Skeletal muscle satellite cell (primary cell): Measurements from ENCODE around the gene S100A4.
"Not testable (repeated sequence)": the region's sequence is repeated elsewhere in the genome, so short reads cannot be mapped to it uniquely, and the experiment has no call there.

Experiments used
- H3K27me3 ChIP-seq: 2 replicates; pipeline ENCODE4 v1.7.0; 2013; ENCODE audit warnings: low read length; ENCODE audit not compliant: control insufficient read depth, insufficient read depth
- H3K36me3 ChIP-seq: 2 replicates; pipeline ENCODE4 v1.7.0; 2013; ENCODE audit warnings: mild to moderate bottlenecking, control low read depth, low read length; ENCODE audit not compliant: insufficient read depth
- H3K4me1 ChIP-seq: 2 replicates; pipeline ENCODE4 v1.7.0; 2013; ENCODE audit warnings: low read length; ENCODE audit not compliant: control insufficient read depth, insufficient read depth
- H3K4me2 ChIP-seq: 2 replicates; pipeline ENCODE4 v1.7.0; 2013; ENCODE audit warnings: mild to moderate bottlenecking, low read length
- H3K4me3 ChIP-seq: 2 replicates; pipeline ENCODE4 v1.7.0; 2013; ENCODE audit warnings: low read length
- H3K9ac ChIP-seq: 2 replicates; pipeline ENCODE4 v1.7.0; 2013; ENCODE audit warnings: mild to moderate bottlenecking, low read depth, low read length, moderate library complexity
- H3K9me3 ChIP-seq: replicated peaks from 2 replicates; pipeline ENCODE4 v1.7.0; 2013; ENCODE audit warnings: mild to moderate bottlenecking, control low read depth, low read length

The S100A4 gene

GRCh38 chr1:153577624-153578051, 32.0 kb upstream of the S100A4 start:
- no peaks in the 10 kb centered on the region for H3K9me3 ChIP-seq
- H3K4me2 ChIP-seq, result peak overlapping the region; percentile 23
- H3K36me3 ChIP-seq, result no peaks in the 10 kb centered on the region
- no peak overlapping the region for H3K4me3 ChIP-seq
- peaks cover 22% of the 10 kb centered on the region for H3K4me1 ChIP-seq
- no peaks in the 10 kb centered on the region for H3K27me3 ChIP-seq
- H3K9ac ChIP-seq, result no peak overlapping the region

DNA sequence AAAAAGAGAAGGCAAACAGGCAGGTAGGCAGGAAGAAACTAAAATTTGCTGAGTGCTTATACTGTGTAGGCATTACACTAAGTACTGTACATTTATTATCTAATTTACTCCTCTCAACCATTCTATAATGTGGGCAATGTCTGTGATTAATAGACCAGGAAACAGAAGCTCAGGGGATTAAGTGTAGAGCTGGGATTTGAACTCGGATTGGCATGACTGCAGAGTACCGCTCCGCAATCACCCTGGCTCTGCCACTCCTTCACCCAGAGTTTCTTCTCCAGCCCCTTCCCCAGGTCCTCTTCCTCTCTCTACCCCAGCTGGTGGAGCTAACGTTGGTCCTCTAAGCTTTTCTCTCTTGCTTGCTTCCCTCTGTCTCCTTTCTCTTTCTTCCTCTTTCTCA, 31.5 kb upstream of the S100A4 start:
- Histone ChIP-seq H3K36me3 (no peaks in the 10 kb centered on the region), H3K9me3 (no peaks in the 10 kb centered on the region), H3K4me3 (no peak overlapping the region), H3K27me3 (no peaks in the 10 kb centered on the region), H3K4me2 (no peak overlapping the region), H3K9ac (no peak overlapping the region), H3K4me1 (peaks cover 25% of the 10 kb centered on the region)

- not testable (repeated sequence) for H3K9ac ChIP-seq, H3K27me3 ChIP-seq, H3K4me2 ChIP-seq, H3K9me3 ChIP-seq, H3K4me3 ChIP-seq, H3K36me3 ChIP-seq
- H3K4me1 ChIP-seq, result peaks cover 33% of the 10 kb centered on the region
Observed at GRCh38 chr1:153575497-153575896, 29.9 kb upstream of the S100A4 start.

- not testable (repeated sequence) for H3K4me2 ChIP-seq, H3K9me3 ChIP-seq, H3K36me3 ChIP-seq, H3K4me3 ChIP-seq, H3K9ac ChIP-seq, H3K27me3 ChIP-seq
- H3K4me1 ChIP-seq, result peaks cover 33% of the 10 kb centered on the region
Observed at GRCh38 chr1:153575081-153575491, 29.5 kb upstream of the S100A4 start.

- Histone ChIP-seq H3K9me3 (no peaks in the 10 kb centered on the region), H3K27me3 (no peaks in the 10 kb centered on the region), H3K36me3 (no peaks in the 10 kb centered on the region), H3K4me3 (no peak overlapping the region), H3K9ac (peak overlapping the region; percentile 53), H3K4me2 (peak overlapping the region; percentile 73), H3K4me1 (peaks cover 34% of the 10 kb centered on the region)
Observed at GRCh38 chr1:153573351-153573750, 27.7 kb upstream of the S100A4 start.

GRCh38 chr1:153572569-153573015, 27.0 kb upstream of the S100A4 start:
- Histone ChIP-seq H3K4me1 (peaks cover 34% of the 10 kb centered on the region), H3K4me3 (peak overlapping the region; percentile 24), H3K9me3 (no peaks in the 10 kb centered on the region), H3K4me2 (peak overlapping the region; percentile 73), H3K27me3 (no peaks in the 10 kb centered on the region), H3K36me3 (no peaks in the 10 kb centered on the region), H3K9ac (peak overlapping the region; percentile 53)

GRCh38 chr1:153571706-153572105, 26.1 kb upstream of the S100A4 start:
- Histone ChIP-seq H3K9me3 (no peaks in the 10 kb centered on the region), H3K4me2 (peak overlapping the region; percentile 73), H3K4me3 (no peak overlapping the region), H3K4me1 (peaks cover 42% of the 10 kb centered on the region), H3K27me3 (no peaks in the 10 kb centered on the region), H3K9ac (peak overlapping the region; percentile 53), H3K36me3 (no peaks in the 10 kb centered on the region)

DNA sequence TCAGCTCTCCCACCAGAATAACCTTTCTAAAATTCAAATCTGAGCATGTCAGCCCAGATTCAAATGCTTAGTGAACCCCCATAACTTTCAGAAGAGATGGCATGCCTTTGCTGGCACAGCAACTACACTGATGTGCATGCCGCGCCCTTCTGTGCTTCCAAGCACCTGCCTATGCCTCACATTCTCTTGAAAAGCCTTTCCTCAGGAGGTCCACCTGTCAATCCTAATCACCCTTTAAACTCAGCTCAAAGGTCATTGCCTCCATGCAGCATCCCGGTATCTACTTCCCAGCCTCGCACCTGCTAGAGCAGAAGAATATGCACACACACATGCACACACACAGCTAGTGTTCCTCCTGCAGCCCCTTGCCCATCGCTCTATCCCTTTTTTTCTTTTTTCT, 25.3 kb upstream of the S100A4 start:
- Histone ChIP-seq H3K27me3 (no peaks in the 10 kb centered on the region), H3K4me2 (no peak overlapping the region), H3K4me1 (peaks cover 49% of the 10 kb centered on the region), H3K36me3 (no peaks in the 10 kb centered on the region), H3K4me3 (no peak overlapping the region), H3K9me3 (no peaks in the 10 kb centered on the region), H3K9ac (no peak overlapping the region)

DNA sequence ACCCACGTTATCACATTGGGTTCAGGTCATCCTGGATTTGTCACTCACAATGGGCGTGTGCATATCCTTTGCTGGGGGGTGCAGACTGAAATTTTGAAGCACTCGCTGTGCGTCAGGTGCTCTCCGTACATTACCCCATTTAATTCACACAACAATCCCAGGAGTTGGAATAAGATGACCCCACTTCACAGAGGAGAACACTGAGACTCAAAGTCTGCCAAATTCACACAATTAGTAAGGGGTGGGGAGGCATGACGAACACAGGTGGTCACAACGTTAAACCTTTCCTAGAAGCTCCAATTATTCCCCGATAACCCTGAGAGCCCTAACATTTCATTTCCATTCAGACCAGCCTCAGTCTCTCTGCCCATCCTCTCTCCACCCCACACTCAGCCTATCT, 23.9 kb upstream of the S100A4 start:
- no peak overlapping the region for H3K4me3 ChIP-seq
- peaks cover 61% of the 10 kb centered on the region for H3K4me1 ChIP-seq

GRCh38 chr1:153568367-153569099, 22.9 kb upstream of the S100A4 start:
- Histone ChIP-seq H3K9me3 (no peaks in the 10 kb centered on the region), H3K36me3 (no peaks in the 10 kb centered on the region), H3K27me3 (no peaks in the 10 kb centered on the region), H3K4me1 (peaks cover 70% of the 10 kb centered on the region), H3K9ac (peak overlapping the region; percentile 93), H3K4me2 (peak overlapping the region; percentile 78), H3K4me3 (peak overlapping the region; percentile 52)

More for the DNA sequence above, 23.9 kb upstream of the S100A4 start:
- Histone ChIP-seq H3K36me3 (no peaks in the 10 kb centered on the region), H3K27me3 (no peaks in the 10 kb centered on the region), H3K4me2 (no peak overlapping the region), H3K9me3 (no peaks in the 10 kb centered on the region), H3K9ac (no peak overlapping the region)

- Histone ChIP-seq H3K4me3 (peak overlapping the region; percentile 52), H3K4me2 (peak overlapping the region; percentile 78), H3K9ac (peak overlapping the region; percentile 93), H3K36me3 (no peaks in the 10 kb centered on the region), H3K27me3 (no peaks in the 10 kb centered on the region), H3K4me1 (peaks cover 64% of the 10 kb centered on the region), H3K9me3 (no peaks in the 10 kb centered on the region)
Observed at GRCh38 chr1:153567621-153568366, 22.2 kb upstream of the S100A4 start.
